HepG2 (cell line): Measurements from ENCODE around the gene SUPV3L1. TPM values are rescaled to one million over a fixed set of nuclear protein-coding genes. Genes with fewer than 3 reads are reported as not detected.

ENCODE experiments used
- FOXK1 ChIP-seq: sonication (generic); formaldehyde crosslinking; IDR thresholded peaks from 2 replicates; pipeline ENCODE4 v1.4.0; 2020; ENCODE audit warnings: low read depth, missing genetic modification reagents, borderline replicate concordance
- HNRNPL ChIP-seq: fragments of 200-400 bp; formaldehyde crosslinking; IDR thresholded peaks from 2 replicates; pipeline ENCODE4 v1.6.1; 2017; ENCODE audit warnings: mild to moderate bottlenecking, low read depth, low read length
- JUND ChIP-seq: sonication (generic); formaldehyde crosslinking; IDR thresholded peaks from 2 replicates; pipeline ENCODE4 v1.8.0; 2022; ENCODE audit warnings: mild to moderate bottlenecking, missing genetic modification reagents
- KDM2A ChIP-seq: sonication (generic); formaldehyde crosslinking; IDR thresholded peaks from 2 replicates; pipeline ENCODE4 v1.4.0; 2020; ENCODE audit warnings: low read depth, missing genetic modification reagents, borderline replicate concordance
- KDM4B ChIP-seq: sonication (generic); formaldehyde crosslinking; IDR thresholded peaks from 2 replicates; pipeline ENCODE4 v1.4.0; 2020; ENCODE audit warnings: missing genetic modification reagents
- NFYB ChIP-seq: sonication (generic); formaldehyde crosslinking; IDR thresholded peaks from 2 replicates; pipeline ENCODE4 v1.4.0; 2020; ENCODE audit warnings: missing genetic modification reagents
- SIN3B ChIP-seq: fragments of 150-350 bp; IDR thresholded peaks from 2 replicates; pipeline ENCODE4 v1.6.1; 2014; ENCODE audit warnings: low read length
- SPEN ChIP-seq: sonication (generic); formaldehyde crosslinking; IDR thresholded peaks from 2 replicates; pipeline ENCODE4 v1.5.1; 2020; ENCODE audit warnings: low read depth, mild to moderate bottlenecking, missing genetic modification reagents
- ZFP37 ChIP-seq: sonication (generic); formaldehyde crosslinking; IDR thresholded peaks from 2 replicates; pipeline ENCODE4 v1.4.0; 2020; ENCODE audit warnings: missing genetic modification reagents, borderline replicate concordance
- ZFP62 ChIP-seq: sonication (generic); formaldehyde crosslinking; IDR thresholded peaks from 2 replicates; pipeline ENCODE4 v1.4.0; 2020; ENCODE audit warnings: missing genetic modification reagents
- ZFP82 ChIP-seq: sonication (generic); formaldehyde crosslinking; IDR thresholded peaks from 2 replicates; pipeline ENCODE4 v1.5.1; 2020; ENCODE audit warnings: mild to moderate bottlenecking, missing genetic modification reagents, borderline replicate concordance
- ZMAT3 ChIP-seq: sonication (generic); formaldehyde crosslinking; conservative IDR thresholded peaks from 2 replicates; pipeline ENCODE4 v1.7.0; 2021; ENCODE audit warnings: missing genetic modification reagents
- ZNF460 ChIP-seq: sonication (generic); formaldehyde crosslinking; IDR thresholded peaks from 2 replicates; pipeline ENCODE4 v1.5.1; 2020; ENCODE audit warnings: missing genetic modification reagents, mild to moderate bottlenecking, borderline replicate concordance
- ZNF607 ChIP-seq: sonication (generic); formaldehyde crosslinking; IDR thresholded peaks from 2 replicates; pipeline ENCODE4 v1.5.1; 2020; ENCODE audit warnings: missing genetic modification reagents, mild to moderate bottlenecking, borderline replicate concordance
- ZNF615 ChIP-seq: sonication (generic); formaldehyde crosslinking; IDR thresholded peaks from 2 replicates; pipeline ENCODE4 v1.5.0; 2020; ENCODE audit warnings: mild to moderate bottlenecking, missing genetic modification reagents, borderline replicate concordance
- ZNF790 ChIP-seq: sonication (generic); formaldehyde crosslinking; IDR thresholded peaks from 2 replicates; pipeline ENCODE4 v1.8.0; 2022; ENCODE audit warnings: missing genetic modification reagents, mild to moderate bottlenecking, borderline replicate concordance
- polyA plus RNA-seq, 8 experiments: library from polyadenylated mRNA; depleted of rRNA in 3 of 8; stranded (reverse) in 7 of 8; unstranded in 1 of 8; fragments of >200 nt; fragmentation: Illumina TruSeq in 4 of 8; extraction: Trizol in 4 of 8; gene quantifications; 2 replicates each; pipeline versions ENCODE4 v1.2.1 to v1.2.3, GENCODE V29; 2011 to 2016; ENCODE audit warnings: low read depth in 4 of 8, missing spikeins in 1 of 8, mixed read lengths in 1 of 8; ENCODE audit not compliant: insufficient read depth in 1 of 8
- total RNA-seq, 5 experiments: library from RNA; depleted of rRNA; stranded (reverse); fragments of >200 nt; fragmentation: Illumina TruSeq; extraction: Trizol; gene quantifications; 2 replicates each; pipeline ENCODE4 v1.2.3, GENCODE V29; 2016; ENCODE audit warnings: low read depth in 1 of 5
- TF ChIP-seq, protein P1 (sequence below): sonication (generic); formaldehyde crosslinking; IDR thresholded peaks from 2 replicates; pipeline ENCODE4 v1.8.0; 2022; ENCODE audit warnings: mild to moderate bottlenecking, missing genetic modification reagents
- TF ChIP-seq, protein P2 (sequence below): sonication (generic); formaldehyde crosslinking; IDR thresholded peaks from 2 replicates; pipeline ENCODE4 v1.4.0; 2020; ENCODE audit warnings: mild to moderate bottlenecking, missing genetic modification reagents
- TF ChIP-seq, protein P3 (sequence below): sonication (generic); formaldehyde crosslinking; IDR thresholded peaks from 2 replicates; pipeline ENCODE4 v1.4.0; 2020; ENCODE audit warnings: mild to moderate bottlenecking, missing genetic modification reagents
- TF ChIP-seq, protein P4 (sequence below): sonication (generic); formaldehyde crosslinking; IDR thresholded peaks from 2 replicates; pipeline ENCODE4 v1.5.1; 2020; ENCODE audit warnings: mild to moderate bottlenecking, moderate library complexity, missing genetic modification reagents

SUPV3L1 gene
- total and polyA plus RNA-seq, 2 of the 13 experiments (the other 11 are each of a cell fraction or from before 2014, with no cell fraction given), result 28.8 to 45.7 TPM

DNA sequence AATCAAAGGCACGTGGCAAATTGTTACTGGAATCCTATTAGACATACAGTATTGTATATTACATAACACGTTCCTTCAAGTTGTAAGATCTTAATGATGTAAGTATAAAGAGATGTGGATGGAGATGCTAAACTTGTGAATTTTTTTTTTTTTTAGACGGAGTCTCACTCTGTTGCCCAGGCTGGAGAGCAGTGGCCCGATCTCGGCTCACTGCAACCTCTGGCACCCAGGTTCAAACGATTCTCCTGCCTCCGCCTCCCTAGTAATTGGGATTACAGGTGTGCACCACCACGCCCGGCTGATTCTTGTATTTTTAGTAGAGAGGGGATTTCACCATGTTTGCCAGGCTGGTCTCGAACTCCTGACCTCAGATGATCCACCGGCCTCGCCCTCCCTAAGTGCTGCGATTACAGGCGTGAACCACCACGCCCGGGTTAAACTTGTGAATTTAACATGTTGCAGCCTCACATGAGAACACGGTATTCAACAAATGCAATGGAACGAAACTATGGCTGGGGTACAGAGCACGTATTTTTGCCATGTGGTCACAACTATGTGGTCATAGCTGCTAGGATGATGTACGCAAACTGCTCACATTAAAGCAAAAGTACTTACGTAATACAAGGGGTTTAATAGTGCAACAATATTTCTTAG is 818 bp upstream of the SUPV3L1 start (continued):
- TF ChIP-seq, protein P1, sequence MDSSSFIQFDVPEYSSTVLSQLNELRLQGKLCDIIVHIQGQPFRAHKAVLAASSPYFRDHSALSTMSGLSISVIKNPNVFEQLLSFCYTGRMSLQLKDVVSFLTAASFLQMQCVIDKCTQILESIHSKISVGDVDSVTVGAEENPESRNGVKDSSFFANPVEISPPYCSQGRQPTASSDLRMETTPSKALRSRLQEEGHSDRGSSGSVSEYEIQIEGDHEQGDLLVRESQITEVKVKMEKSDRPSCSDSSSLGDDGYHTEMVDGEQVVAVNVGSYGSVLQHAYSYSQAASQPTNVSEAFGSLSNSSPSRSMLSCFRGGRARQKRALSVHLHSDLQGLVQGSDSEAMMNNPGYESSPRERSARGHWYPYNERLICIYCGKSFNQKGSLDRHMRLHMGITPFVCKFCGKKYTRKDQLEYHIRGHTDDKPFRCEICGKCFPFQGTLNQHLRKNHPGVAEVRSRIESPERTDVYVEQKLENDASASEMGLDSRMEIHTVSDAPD (CRISPR knock-in tag), result no peak
- TF ChIP-seq HNRNPL (no peak), KDM4B (no peak), NFYB (CRISPR knock-in tag) (no peak), JUND (no peak), ZNF615 (CRISPR knock-in tag) (no peak), ZFP62 (CRISPR knock-in tag) (no peak), ZMAT3 (CRISPR knock-in tag) (no peak), SIN3B (no peak), FOXK1 (CRISPR knock-in tag) (no peak), ZNF607 (CRISPR knock-in tag) (peak; percentile 73; the same call in 1 of the 2 replicates), ZNF460 (CRISPR knock-in tag) (peak; percentile 79), SPEN (0 out of 2 replicates have a peak, but pooled peaks have one; percentile 4), ZFP37 (CRISPR knock-in tag) (0 out of 2 replicates have a peak, but pooled peaks have one; percentile 51), ZNF790 (no peak), ZFP82 (CRISPR knock-in tag) (no peak), KDM2A (no peak)
- TF ChIP-seq, protein P2, sequence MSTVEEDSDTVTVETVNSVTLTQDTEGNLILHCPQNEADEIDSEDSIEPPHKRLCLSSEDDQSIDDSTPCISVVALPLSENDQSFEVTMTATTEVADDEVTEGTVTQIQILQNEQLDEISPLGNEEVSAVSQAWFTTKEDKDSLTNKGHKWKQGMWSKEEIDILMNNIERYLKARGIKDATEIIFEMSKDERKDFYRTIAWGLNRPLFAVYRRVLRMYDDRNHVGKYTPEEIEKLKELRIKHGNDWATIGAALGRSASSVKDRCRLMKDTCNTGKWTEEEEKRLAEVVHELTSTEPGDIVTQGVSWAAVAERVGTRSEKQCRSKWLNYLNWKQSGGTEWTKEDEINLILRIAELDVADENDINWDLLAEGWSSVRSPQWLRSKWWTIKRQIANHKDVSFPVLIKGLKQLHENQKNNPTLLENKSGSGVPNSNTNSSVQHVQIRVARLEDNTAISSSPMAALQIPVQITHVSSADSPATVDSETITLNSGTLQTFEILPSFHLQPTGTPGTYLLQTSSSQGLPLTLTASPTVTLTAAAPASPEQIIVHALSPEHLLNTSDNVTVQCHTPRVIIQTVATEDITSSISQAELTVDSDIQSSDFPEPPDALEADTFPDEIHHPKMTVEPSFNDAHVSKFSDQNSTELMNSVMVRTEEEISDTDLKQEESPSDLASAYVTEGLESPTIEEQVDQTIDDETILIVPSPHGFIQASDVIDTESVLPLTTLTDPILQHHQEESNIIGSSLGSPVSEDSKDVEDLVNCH (CRISPR knock-in tag), result no peak
- TF ChIP-seq, protein P3, sequence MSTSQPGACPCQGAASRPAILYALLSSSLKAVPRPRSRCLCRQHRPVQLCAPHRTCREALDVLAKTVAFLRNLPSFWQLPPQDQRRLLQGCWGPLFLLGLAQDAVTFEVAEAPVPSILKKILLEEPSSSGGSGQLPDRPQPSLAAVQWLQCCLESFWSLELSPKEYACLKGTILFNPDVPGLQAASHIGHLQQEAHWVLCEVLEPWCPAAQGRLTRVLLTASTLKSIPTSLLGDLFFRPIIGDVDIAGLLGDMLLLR, result no peak
- TF ChIP-seq, protein P4, sequence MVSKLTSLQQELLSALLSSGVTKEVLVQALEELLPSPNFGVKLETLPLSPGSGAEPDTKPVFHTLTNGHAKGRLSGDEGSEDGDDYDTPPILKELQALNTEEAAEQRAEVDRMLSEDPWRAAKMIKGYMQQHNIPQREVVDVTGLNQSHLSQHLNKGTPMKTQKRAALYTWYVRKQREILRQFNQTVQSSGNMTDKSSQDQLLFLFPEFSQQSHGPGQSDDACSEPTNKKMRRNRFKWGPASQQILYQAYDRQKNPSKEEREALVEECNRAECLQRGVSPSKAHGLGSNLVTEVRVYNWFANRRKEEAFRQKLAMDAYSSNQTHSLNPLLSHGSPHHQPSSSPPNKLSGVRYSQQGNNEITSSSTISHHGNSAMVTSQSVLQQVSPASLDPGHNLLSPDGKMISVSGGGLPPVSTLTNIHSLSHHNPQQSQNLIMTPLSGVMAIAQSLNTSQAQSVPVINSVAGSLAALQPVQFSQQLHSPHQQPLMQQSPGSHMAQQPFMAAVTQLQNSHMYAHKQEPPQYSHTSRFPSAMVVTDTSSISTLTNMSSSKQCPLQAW, result peak; percentile 17
